NCI-H69 (cell line): Measurements from ENCODE around the gene CR2.
"Not testable (repeated sequence)": the region's sequence is repeated elsewhere in the genome, so short reads cannot be mapped to it uniquely, and the experiment has no call there.

ENCODE experiments used
- DNase-seq: peaks from one replicate; lab custom pipeline; 2025; lab: John Stamatoyannopoulos, UW

Gene CR2

DNA sequence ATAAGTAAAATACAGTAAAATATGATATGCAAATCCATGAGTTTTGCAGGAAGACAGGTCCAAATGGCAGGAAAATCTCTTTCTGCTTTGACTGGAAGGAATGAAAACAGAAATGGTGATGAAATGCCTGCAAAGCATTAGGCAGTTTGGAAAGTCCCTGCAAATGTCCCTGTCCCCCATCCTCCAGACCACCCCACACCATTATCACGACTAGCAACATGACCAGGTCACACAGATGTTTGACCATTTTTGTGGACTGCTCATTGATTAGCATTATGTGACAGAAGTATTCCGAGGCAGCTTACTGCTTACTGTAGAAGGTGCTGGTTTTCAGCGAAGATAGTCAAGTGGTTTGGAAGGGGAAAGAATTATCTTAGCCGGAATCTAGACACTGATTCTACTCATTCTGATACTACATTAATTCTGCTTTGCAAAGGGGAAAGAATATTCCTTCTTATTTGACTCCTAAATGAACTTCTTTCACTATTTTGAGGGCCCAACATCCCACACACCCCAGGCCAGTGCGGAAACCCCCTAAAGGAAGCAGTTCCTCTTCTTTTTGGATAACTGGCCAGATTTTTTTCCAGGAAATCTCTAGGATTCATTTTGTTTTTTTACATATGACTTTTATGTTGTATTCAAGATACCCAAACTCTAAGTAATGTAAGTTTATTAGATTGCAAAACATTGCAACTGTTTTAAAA lies 9.5 kb upstream of the CR2 start:
- no peak for DNase-seq

DNA sequence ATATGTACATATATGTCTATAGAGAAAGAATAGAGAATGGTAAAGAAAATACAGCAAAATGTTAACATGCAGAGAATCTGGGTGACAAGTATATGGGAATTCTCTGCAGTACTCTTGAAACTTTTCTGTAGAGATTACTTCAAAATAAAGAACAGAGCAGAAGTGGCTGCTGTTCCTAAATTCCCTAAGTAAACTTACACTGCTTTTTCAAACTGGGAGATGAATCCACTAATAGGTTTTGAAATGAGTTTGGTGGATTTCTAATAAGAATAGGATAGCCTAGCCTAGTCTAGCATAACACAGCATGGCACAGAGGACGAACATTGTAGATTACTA lies 450 bp upstream of the CR2 start:
- DNase-seq: no peak

DNA sequence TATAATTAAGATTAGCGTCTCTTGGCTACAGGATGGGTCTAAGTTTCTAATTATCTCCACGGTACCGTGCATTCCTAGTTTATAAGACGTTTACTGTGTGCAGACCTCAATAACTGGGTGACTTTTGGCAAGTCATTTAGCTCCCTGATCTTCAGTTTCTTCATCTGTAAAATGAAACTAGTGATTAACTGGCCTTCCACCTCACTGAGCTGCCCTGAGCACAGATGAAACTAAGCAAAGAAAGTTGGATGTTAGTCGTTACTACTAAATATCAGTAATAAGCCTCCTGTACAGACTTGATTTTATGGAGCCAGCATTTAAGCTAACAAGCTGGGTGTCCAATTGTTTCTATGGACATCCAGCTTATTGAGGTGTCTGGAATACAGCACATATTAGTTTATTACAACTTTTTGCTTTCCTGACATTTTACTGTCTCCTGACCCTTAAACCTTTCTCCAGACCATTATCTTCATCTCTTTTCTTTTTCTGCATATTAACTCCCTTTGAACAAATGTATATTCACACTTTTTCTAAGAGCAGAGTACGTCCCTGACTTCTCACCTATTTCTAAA lies 1.1 kb downstream of the CR2 start:
- DNase-seq: no peak

DNA sequence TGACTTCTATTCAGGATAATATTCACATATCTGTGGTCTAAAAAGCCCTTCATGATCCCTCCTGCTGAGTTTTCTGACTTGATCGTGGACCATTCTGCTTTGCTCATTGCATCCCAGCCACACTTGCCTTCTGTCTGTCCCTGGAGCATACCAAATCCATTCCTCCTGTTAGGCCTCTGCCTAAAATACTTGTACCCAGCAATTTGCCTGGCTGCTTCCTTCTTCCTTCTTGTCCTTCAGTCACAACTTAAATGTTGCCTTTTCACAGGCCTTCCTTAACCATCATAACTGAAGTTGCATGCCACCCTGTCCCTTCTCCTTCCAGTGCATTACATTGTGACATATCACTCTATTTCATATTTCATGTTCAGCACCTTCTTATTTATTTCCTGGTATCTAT lies 4.3 kb downstream of the CR2 start:
- no peak for DNase-seq

GRCh38 chr1:207459008-207459407 lies 4.9 kb downstream of the CR2 start:
- no peak for DNase-seq

- DNase-seq: no peak
Observed at GRCh38 chr1:207461649-207462048, 7.5 kb downstream of the CR2 start.

GRCh38 chr1:207462535-207462934 lies 8.4 kb downstream of the CR2 start:
- DNase-seq: no peak

- no peak for DNase-seq
Observed at GRCh38 chr1:207463021-207463420, 8.9 kb downstream of the CR2 start.

DNA sequence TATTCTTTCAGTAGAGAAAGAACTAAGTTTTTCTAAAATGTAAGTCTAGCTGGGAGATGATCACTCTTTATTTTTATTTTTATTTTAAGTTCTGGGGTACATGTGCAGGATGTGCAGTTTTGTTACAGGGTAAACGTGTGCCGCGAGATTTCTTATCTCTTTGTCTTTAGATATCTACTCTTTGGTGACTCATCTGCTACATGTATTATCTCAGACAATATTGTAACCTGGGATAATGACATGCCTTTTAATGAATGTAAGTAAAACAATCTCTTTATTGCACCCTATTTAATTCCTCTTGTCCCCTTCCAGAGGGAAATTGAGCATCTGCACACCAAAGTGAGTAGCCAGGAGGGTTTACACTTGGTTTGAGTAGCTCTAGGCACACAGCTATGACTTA lies 9.4 kb downstream of the CR2 start:
- DNase-seq: no peak

GRCh38 chr1:207470927-207471326 lies 16.8 kb downstream of the CR2 start:
- DNase-seq: no peak

- no peak for DNase-seq
Observed at GRCh38 chr1:207474210-207474609, 20.1 kb downstream of the CR2 start.

DNA sequence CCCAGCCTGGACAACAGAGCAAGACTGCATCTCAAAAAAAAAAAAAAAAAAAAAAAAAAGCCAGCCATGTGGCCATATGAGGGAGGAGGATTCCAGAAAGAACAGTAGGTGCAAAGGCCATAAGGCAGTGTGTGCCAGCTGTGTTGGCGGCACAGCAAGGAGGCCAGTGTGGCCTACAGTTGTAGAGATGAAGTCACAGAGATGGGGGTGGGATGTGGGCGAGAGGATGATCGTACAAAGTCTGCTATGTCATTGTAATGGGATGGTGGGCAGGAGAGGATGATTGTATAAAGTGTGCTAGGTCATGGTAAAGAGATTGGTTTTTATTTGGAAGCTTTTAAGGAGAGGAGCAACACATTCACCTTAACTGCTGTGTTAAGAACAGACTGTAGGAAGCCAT lies 32.1 kb downstream of the CR2 start:
- DNase-seq: no peak

DNA sequence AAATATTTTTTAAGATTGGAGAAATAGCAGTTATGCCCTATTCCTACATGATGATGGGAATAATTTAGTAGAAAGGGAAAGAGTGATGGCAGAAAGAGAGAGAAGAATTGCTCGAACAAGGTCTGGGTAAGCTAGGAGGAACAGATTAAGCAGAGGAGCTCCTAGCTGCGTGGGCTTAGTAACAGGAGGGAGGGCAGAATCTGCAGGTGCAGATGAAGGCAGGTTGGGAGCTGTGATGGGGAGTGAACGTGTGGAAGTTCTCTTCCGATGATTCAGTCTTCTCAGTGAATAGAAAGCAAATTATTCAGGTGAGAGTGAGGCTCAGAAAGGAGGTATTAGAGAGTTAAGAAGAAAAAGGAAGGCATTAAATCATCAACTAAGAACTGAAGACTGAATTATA lies 33.5 kb downstream of the CR2 start:
- DNase-seq: no peak

GRCh38 chr1:207493212-207493611 lies 39.1 kb downstream of the CR2 start:
- DNase-seq: no peak

DNA sequence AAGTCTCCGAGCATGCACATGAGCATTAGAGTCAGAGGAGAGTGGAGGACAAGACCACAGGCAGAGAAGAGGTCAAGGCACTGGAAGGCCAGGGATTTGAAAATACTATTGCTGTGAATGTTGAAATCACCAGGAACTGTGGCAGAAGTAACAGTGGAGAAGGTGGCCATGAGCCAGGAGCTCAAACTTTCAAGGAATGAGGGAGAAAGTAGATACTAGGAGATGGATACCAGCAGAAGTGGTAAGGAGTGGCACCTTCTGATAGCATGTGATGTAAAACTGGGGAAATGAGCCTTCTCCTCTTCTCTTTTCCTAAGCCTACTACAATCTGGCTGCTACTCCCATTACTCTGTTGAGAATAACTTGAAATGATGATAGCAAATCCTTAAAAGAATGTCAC lies 40.0 kb downstream of the CR2 start:
- DNase-seq: no peak

- DNase-seq: not testable (repeated sequence)
Observed at GRCh38 chr1:207495281-207495680, 41.2 kb downstream of the CR2 start.

GRCh38 chr1:207495801-207496792 lies 42.0 kb downstream of the CR2 start, which contains the start of gene CR1:
Gene CR1, plus strand, starts transcription at chr1:207496157. Its CDS starts 111 bp downstream, at chr1:207496268.
- DNase-seq: peak; percentile 22

GRCh38 chr1:207497941-207498340 lies 43.8 kb downstream of the CR2 start:
- no peak for DNase-seq

DNA sequence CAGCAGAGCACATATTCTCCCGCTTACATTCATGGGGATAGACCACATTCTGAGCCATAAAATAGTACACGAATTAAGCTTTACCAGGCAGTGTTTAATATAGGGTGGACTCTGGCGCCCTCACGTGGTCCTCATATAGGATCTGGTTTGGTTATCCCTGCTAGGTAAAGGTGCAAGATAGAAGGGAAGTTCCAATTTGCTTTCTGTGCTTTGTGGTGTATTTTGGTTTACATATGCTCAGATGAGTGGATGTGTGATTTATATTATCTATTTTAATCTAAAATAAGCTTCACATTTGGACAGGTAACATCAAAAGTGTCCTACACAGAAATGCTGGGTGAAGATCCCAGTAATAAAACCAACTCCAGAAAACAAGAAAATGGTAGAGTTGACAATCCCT lies 45.4 kb downstream of the CR2 start:
- DNase-seq: peak; percentile 63

GRCh38 chr1:207500306-207500705 lies 46.2 kb downstream of the CR2 start:
- no peak for DNase-seq

DNA sequence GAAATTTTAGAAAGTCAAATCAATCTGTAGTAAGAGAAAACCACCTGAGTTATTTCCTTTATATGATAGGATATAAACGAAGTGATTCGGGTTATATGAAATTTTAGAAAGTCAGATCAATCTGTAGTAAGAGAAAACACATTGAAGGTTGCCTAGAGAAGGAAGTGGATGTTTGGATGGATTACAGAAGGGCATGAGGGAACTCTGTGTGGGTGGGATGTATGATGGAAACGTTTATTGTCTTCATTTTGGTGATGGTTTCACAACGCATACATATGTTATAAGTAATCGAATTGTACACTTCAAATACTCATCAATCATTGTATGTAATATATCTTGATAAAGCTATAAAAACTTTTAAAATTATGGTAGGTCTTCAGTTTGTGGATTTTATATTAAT lies 46.9 kb downstream of the CR2 start:
- no peak for DNase-seq

- DNase-seq: no peak
Observed at GRCh38 chr1:207502726-207503125, 48.6 kb downstream of the CR2 start.

DNA sequence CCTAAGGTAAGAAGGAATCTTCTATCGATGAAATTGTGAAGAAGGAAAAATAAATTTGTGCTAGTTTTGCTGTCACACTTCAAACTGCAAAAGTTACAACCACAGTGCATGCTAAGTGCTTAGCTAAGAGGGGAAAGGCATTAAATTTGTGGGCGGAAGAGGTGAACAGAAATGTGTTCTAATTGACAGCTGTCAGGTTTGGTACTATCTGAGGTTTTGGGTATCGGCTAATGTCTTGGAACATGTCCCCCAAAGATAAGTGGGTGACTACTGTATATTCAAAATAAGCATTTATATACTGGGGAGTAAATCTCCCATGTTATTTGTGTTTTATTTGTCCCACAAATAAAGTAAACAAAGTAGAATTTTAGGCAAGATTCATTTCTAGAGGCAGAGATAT lies 49.8 kb downstream of the CR2 start:
- DNase-seq: no peak
